Spleen (tissue), 7 donors: Measurements from ENCODE around the gene ARTN.

ENCODE experiments used
- POLR2AphosphoS5 ChIP-seq, 3 donors: sonication (generic); formaldehyde crosslinking; IDR thresholded peaks; one replicate each; pipeline ENCODE4 v1.5.1; 2017; ENCODE audit warnings: antibody characterized with exemption in 3 of 3
- TF ChIP-seq, protein P1 (sequence below), 11 experiments: fragments of 200-600 bp in 7 of 11; fragments of 450-650 bp in 4 of 11; sonication (generic) in 4 of 11; IDR thresholded peaks in 8 of 11; conservative IDR thresholded peaks in 3 of 11; 1 replicate in 7 of 11; 2 replicates in 4 of 11; pipeline versions ENCODE4 v1.4.0 to v1.8.0; 2016 to 2021; ENCODE audit warnings: antibody characterized with exemption in 11 of 11, inconsistent platforms in 4 of 11, mild to moderate bottlenecking in 1 of 11
- donor health status: DM: no; HTN: no; CAD: no; lungs with moderate emphysema.
- donor health status: DM: no; HTN: no; CAD: no.
- donor health status: DM: no; HTN: no; CAD: no.

DNA sequence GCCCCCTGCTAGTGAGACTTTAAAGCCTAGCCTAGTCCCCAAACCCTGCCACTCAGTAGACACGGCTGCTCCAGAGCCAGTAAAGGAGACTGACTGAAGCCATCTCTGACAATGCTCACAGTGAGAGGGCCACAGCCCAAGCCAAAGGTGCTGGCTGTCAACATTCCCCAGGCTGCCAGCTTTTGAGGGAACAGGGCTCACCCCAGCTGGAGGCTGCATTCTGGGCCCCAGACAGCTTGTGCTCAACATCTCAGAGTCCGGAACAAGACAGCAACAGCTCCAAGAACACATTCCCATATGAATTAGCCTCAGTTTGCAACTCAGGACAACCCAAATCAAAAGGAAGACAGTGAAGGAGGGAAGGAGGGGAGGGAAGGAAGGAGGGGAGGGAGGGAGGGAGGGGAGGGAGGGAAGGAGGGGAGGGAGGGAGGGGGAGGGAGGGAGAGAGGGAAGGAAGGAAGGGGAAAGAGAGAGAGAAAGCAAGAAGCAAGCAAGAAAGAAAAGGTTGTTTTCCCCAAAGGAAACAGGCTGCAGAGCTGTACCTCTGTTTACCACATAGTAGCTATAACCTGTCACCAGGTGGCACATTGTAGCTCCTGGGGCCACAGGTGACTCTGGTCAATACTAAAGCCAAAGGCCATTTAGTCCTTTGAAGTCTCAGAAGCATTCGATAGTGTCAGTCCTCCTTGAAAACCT lies 5.4 kb downstream of the ARTN start:
- no peak for TF ChIP-seq POLR2AphosphoS5 (IDR thresholded peaks at IDR 0.05)
- TF ChIP-seq, protein P1, sequence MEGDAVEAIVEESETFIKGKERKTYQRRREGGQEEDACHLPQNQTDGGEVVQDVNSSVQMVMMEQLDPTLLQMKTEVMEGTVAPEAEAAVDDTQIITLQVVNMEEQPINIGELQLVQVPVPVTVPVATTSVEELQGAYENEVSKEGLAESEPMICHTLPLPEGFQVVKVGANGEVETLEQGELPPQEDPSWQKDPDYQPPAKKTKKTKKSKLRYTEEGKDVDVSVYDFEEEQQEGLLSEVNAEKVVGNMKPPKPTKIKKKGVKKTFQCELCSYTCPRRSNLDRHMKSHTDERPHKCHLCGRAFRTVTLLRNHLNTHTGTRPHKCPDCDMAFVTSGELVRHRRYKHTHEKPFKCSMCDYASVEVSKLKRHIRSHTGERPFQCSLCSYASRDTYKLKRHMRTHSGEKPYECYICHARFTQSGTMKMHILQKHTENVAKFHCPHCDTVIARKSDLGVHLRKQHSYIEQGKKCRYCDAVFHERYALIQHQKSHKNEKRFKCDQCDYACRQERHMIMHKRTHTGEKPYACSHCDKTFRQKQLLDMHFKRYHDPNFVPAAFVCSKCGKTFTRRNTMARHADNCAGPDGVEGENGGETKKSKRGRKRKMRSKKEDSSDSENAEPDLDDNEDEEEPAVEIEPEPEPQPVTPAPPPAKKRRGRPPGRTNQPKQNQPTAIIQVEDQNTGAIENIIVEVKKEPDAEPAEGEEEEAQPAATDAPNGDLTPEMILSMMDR (IDR thresholded peaks at IDR 0.05 in 8 of 11, conservative IDR thresholded peaks at IDR 0.05 in 3 of 11), result no peak
